CD4-positive, alpha-beta T cell treated with Interleukin-4 for 1 hour (primary cell): ENCODE data around the gene ERVFRD-1.
A peak's percentile ranks its signal among the peaks of the same experiment; 100 is the strongest.
"Not testable (repeated sequence)": the region's sequence is repeated elsewhere in the genome, so short reads cannot be mapped to it uniquely, and the experiment has no call there.

Source experiments
- DNase-seq, 2 donors: peaks; one replicate each; pipeline ENCODE4 v3.0.0-alpha.2; 2020 to 2022

ERVFRD-1 gene

DNA sequence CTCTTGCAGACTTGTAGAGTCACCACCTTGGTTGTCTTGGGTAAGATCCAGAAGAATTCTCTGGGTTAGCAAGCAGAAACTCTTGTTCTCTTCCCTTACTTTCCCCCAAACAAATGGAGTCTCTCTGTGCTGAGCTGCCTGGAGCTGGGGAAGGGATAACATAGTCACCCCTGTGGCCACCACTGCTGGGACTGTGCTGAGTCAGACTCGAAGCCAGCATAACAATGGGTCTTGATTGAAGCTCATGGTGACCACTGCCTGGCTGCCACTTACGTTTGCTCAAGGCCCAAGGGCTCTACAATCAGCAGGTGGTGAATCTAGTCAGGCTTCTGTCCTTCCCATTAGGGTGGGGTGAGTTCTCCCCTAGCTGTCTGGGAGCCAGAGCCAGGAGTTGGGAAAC is 15.4 kb upstream of the ERVFRD-1 start:
- no peak for DNase-seq

DNA sequence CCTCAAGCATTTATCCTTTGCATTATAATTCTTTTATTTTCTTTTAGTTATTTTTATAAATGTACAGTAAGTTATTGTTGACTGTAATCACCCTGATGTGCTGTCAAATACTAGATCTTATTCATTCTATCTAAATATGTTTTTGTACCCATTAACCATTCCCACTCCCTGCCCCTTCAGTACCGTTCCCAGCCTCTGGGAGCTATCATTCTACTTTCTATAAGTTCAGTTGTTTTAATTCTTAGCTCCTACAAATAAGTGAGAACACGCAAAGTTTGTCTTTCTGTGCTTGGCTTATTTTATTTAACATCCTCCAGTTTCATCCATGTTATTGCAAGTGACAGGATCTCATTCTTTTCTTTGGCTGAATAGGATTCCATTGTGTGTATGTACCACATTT is 12.5 kb upstream of the ERVFRD-1 start:
- DNase-seq, result no peak

DNA sequence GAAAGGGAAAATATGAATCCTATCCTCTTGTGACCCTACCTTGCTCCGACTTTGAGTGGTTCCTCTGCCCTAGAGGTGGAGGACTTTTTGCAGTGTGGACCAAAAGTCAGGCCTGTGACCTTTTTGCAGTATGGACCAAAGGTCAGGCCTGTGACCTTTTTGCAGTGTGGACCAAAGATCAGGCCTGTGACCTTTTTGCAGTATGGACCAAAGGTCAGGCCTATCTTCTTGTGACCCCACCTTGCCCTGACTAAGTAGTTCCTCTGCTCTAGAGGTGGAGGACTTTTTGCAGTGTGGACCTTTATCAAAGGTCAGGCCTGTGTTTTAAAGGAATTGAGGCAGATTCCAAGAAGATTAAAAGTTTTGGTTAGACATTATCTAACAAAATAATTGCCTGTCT is 10.9 kb upstream of the ERVFRD-1 start:
- no peak for DNase-seq

DNA sequence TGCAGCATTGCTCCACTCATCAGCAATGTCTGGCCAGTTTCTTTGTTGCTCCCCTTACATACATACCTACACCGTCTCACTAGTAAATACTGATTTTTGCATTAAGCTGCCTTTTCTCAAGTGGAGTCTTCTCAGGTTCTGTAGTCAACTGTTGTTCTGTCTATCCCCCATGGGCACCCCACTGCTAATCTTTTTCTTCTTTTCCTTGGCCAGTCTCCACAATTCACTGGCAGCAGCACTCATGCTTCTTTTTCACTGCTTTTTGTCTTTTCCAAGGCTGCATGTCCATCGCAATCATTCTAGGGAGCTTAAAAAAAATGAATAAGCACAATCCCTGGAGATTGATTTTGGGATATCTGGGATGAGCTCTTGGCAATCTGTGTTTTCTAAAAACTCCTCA is 10.3 kb upstream of the ERVFRD-1 start:
- no peak for DNase-seq

DNA sequence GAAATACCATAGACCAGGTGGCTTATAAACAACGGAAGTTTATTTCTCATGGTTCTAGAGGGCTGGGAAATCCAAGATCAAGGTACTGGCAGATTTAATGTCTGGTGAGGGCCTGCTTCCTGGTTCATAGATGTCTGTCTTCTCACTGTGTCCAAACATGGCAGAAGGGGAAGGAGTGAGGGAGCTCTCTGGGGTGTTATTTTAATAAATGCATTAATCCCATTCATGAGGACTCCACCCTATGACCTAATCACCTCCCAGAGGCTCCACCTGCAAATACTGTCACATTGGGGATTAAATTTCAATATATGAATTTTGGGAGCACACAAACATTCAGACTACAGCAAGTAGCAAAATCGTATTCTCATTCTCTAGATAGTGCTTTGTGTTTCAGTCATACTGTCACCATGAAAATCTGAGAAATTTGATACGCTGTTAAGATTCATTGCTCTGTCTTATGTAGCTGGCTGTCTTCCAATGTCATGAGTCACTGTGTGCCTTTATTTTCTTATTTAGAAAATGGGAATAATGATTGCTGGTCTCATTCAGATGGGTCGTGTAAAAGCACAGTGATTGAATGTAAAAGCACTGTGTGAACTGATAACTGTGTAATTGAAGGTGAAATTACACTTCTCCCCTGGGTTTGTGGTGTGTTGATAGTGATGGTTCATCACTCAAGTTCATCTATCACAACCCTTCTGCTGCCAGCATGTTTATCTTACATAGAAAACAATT is 8.9 kb upstream of the ERVFRD-1 start:
- no peak for DNase-seq

DNA sequence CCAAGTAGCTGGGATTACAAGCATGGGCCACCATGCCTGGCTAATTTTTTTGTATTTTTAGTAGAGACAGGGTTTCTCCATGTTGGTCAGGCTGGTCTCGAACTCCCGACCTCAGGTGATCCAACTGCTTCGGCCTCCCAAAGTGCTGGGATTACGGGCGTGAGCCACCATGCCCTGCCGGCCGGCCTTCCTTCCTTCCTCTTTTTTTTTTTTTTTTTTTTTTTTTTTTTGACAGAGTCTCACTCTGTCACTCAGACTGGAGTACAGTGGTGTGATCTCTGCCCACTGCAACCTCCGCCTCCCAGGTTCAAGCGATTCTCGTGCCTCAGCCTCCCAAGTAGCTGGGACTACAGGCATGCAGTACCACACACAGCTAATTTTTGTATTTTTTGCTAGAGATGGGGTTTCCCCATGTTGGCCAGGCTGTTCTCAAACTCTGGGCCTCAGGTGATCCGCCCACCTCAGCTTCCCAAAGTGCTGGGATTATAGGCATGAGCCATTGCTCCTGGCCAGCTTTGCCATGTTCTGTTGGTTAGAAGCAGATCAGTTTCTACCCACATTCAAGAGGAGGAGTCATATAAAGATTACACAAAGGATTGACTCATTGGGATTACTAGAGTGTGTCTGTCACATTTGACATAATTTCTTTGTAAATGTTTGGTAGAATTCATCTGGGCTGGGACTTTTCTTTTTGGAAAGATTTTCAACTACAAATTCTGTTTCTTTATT is 4.4 kb upstream of the ERVFRD-1 start:
- DNase-seq, result not testable (repeated sequence)

DNA sequence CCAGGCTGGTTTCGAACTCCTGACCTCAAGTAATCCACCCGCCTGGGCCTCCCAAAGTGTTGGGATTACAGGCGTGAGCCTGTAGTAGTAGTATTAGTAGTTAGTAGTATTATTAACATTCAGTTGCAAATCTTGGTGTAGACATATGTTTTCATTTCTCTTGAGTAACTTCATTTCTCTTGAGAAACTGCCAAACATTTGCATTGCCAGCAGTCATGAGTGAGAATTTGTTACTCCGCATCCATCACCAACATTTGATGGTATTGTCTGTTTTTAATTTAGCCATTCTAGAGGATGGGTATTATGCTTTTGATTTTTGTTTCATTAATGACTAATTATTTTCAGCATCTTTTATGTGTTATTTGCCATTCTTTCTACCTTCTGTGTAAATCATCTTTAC is 1.5 kb upstream of the ERVFRD-1 start:
- DNase-seq, result no peak

DNA sequence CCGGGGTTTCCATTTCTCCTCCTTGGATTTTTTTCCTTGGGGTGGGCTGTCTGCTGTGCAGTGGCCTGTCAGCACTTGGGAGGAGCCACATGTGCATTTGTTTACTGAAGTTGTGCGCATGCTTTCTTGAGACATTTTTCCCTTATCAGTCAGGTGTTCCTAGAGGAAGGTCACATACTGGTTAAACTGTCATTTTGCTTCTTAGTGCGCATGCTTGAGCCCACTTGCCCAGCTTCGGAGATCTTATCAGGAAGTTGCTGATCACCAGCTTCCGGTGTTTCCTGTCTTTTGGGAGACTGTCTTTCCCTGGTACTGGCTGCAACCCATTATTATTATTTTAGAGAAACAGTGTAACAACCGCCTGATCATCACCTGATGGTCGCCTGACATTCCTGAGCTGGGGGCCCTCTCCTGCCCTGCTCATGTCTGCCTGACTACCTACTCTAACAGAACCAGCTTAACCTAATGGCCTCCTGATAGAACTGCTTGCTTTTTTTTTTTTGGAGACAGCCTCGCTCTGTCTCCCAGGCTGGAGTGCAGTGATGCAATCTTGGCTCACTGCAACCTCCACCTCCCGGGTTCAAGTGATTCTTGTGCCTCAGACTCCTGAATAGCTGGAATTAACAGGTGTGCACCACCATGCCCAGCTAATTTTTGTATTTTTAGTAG is 378 bp upstream of the ERVFRD-1 start:
- no peak for DNase-seq

DNA sequence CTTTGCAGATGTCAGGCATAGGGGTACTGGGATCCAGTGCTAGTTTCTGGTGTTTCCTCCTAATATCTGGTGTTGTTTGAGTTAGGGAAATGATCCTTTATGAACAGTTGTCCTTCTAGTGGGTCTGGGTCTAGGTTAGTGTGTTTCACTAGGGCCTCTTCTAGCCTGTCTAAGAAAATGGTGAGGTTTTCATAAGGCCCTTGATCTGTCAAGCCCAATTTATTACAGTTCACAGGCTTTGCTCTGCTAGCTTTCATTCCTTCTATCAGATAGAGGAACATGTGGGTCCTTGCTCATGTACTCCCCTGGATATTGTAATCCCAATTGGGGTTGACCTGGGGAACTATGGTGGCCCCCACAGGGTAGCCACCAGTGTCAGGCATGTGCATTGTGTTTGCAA is 2.8 kb downstream of the ERVFRD-1 start:
- no peak for DNase-seq

DNA sequence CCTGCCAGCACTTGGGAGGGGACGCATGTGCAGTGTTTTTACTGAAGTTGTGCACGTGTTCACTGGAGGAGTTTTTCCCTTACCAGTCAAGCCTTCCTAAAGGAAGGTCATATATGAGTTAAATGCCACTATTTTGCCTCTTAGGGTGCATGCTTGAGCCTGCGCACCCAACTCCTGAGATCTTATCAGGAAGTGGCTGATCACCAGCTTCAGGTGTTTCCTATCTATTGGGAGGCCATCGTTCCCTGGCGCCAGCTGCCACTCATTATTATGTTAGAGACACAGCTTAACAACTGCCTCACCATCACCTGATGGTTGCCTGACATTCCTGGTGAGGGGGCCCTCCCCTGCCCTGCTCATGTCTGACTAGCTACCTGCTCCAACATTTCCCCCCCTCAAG is 8.5 kb downstream of the ERVFRD-1 start:
- no peak for DNase-seq

DNA sequence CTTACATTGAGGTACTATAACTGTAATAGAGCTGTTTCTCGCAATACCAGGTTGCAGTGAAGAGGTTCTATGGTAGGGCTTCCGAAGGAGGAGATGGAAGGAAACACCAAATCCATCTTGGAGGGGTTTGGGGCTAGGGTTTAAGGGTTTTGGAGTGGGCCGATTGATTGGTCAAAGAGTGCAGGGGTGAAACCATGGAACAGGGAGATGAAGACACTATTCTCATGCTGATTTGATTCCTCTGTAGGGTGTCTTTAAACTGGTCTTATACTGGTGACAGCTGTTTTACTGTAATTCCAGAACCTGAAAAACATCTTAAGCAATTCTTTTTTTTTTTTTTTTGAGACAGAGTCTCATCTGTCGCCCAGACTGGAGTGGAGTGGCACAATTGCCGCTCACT is 10.1 kb downstream of the ERVFRD-1 start:
- DNase-seq, result no peak

DNA sequence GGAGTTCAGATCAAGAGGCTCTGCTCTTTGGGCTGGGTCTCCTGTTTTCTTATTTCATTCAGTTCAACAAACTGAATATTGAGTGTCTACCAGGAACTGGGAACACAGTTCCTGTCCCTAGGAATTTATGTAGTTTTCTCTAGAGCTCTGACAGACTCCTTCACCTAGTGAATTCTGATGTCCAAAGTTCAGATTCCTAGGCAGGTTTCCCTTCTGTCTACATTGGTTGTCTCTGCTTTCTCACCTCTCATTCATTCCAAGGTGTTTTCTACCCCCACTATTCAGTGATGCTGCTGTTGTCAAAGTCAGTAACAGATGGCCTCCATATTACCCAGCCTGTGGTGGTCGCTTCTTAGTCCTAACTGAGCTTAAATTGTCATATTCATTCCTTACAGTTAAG is 13.5 kb downstream of the ERVFRD-1 start:
- no peak for DNase-seq

DNA sequence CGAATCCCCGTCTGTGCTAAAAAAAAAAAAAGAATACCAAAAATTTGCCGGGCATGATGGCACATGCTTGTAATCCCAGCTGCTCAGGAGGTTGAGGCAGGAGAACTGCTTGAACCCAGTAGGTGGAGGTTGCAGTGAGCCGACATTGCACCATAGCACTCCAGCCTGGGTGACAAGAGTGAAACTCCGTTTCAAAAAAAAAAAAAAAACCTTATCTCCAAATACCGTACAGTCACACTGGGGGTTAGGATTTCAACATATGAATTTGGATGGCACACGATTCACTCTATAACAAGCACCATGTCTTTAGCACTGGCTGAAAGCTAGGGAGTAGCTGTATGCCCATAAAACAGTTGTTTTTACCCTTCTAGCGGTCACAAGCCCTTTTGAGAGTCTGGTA is 14.0 kb downstream of the ERVFRD-1 start:
- no peak for DNase-seq

DNA sequence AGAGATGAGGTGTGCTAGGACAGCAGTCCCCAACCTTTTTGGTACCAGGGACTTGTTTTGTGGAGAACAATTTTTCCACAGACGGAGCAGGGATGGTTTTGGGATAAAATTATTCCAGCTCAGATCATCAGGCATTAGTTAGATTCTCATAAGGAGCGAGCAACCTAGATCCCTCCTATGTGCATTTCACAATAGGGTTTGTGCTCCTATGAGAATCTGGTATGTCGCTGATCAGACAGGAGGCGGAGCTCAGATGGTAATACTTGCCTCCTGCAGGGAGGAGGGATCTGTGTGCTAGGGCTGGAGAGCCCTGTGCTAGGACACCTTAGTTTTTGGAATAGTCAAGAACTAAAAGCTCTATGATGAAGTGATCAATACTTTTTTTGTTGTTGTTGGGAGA is 15.4 kb downstream of the ERVFRD-1 start:
- DNase-seq, result no peak

DNA sequence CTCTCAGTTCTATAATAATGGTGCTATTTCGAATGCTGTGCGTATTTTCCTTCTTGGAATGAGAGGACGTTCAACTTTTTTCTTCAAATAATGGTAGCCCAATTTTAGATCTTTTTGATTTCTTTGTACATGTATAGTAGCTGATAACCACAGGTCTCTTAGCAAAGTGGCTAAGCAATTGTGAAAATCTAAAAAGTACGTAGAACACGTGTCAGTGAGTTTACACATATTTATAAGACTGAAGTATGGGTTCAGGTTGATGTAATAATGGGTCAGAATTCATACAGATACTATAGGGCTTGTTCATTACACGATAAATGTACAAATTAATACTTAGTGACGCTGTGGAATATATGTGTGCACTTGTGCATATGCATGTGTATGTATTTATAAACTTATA is 16.6 kb downstream of the ERVFRD-1 start:
- DNase-seq, result no peak

DNA sequence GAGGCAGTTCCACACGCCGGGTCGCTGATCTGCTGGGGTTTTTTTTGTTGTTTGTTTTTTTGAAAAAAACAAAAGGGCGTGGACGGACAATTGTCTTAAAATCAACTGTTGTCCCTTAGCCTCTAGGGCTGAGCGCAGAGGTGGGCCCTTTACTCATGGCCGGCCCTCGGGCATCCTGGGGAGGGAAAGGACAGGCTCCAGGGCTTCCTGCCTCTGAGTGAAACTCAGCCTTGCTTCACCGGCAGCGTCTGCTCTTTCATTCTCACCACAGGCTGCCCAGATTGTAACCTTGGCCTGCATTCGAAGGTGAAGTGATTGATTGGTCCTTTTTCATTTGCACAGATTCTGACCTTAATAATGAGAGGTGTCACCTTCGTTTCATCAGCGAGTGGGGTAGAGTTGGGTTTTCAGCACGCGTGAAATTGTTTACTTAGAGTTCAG is 17.1 kb downstream of the ERVFRD-1 start:
- DNase-seq, result peak; percentile 27 to 50

DNA sequence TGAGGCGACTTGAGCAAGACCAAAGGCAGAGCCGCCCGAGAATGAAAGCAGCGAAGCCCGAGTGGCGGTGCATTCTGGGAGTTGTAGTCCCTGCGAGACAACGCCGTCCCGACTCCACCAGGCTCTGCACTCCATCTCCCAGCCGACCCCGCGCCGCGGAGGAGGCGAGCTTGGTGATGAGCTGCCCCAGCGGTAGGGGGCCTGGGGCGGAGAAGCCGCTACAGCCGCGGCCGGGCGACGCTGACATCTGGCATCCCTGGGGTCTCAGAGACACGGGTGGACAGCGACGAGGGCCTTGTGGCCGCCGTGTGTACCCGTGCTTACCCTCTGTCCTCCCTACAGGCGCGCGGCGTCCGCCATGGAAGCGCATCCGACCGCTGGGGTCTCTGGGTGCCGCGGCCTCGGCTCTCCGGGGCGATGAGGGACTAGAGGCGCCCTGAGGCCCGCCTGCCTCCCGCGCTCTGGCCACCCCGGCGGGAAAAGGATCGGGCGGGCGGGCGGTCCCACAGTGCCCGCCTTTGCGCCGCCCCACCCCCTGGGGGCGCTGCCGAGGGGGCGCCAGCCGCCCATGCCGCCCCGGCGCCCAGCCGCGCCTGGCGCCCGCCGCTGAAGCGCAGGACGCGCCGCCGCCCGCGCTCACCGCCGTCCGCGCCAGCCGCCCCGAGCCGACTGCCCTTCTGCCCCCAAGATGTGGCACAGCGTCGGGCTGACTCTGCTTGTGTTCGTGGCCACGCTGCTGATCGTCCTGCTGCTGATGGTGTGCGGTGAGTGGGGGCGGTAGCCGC is 17.7 kb downstream of the ERVFRD-1 start, which contains the start of gene SMIM13:
Gene SMIM13 (plus strand): TSS at position 209 of the 785 bp plus-strand sequence. CDS start 480 bp downstream, at position 689.
- peak; percentile 95 to 96 for DNase-seq

DNA sequence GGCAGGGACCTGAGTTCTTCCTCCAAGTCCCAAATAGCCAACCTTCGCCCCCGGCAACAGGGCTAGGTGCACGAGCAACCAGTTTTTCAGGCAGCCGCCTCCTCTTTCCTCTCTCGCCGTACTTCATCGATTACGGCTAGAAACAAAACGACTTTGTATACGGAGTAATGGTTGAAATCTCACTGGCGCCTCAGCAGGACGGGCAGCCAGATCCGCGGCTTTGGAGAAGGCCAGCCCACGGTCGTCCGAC is 18.2 kb downstream of the ERVFRD-1 start:
- no peak for DNase-seq

DNA sequence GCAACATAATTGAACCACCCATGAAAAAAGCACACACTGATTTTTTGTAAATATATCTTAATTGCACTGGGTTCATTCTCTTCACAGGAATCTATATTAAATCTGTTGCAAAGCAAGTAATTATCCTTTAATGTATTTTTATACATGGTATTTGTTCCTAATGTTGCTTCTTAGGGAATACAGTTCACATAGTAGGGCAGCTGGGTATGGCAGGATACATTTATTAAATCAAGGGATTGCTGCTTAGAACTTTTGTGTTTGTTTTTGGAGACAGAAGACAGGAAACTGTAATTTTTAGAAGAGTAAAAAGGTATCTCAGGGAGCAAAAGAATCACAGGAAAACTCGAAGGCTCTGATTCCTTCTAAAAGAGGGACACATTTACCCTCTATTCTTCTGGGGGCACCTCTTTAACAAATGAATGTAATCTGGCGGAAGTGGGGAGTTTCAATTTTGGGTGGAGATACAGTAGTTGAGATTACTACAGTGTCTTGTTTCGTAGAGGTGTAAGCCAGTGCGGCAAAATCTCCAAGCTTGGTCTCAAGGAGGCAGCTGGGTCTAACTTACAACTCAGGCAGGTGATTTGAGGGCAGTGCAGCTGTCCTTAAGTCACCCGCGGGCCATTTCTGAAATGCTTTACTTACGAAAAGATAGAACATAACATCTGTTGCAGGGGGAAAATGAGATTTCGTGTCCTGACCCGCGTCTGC is 18.7 kb downstream of the ERVFRD-1 start:
- DNase-seq, result peak in 1 of 2 donors; percentile 54

DNA sequence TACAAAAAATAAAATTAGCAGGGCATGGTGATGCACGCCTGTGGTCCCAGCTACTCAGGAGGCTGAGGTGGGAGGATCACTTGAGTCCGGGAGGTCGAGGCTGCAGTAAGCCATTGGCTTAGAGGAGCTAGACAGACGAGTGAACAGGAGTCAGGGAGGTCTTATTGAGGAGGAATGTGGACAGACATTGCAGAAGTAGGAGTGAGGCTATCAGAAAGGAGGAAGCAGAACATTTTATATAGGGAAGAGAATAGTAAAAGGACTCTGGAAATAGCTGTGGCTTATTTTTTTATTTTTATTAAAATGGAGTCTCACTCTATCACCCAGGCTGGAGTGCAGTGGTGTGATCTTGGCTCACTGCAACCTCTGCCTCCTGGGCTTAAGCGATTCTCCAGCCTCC is 20.4 kb downstream of the ERVFRD-1 start:
- not testable (repeated sequence) for DNase-seq

DNA sequence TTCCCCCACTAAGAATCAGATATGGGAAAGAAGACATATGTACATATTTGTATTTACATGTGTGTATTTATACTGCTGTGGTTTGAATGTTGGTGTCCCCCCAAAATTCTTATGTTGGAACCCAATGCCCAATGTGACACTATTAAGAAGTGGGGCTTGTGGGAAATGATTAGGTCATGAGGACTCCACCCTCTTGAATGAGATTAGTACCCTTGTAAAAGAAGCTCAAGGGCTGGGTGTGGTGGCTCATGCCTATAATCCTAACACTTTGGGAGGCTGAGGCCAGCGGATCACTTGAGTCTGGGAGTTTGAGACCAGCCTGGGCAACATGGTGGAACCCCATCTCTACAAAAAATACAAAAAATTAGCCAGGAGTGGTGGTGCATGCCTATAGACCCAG is 21.8 kb downstream of the ERVFRD-1 start:
- DNase-seq, result no peak

DNA sequence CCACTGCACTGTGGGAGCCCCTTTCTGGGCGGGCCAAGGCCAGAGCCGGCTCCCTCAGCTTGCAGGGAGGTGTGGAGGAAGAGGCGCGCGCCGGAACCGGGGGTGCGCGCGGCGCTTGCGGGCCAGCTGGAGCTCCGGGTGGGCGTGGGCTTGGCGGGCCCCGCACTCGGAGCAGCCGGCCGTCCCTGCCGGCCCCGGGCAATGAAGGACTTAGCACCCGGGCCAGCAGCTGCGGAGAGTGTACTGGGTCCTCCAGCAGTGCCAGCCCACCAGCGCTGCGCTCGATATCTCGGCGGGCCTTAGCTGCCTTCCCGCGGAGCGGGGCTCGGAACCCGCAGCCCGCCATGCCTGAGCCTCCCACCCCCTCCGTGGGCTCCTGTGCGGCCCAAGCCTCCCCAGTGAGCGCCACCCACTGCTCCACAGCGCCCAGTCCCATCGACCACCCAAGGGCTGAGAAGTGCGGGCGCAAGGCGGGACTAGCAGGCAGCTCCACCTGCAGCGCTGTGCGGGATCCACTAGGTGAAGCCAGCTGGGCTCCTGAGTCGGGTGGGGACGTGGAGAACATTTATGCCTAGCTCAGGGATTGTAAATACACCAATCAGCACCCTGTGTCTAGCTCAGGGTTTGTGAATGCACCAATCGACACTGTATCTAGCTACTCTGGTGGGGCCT is 24.2 kb downstream of the ERVFRD-1 start:
- DNase-seq, result not testable (repeated sequence)
